GM12878 (cell line): ENCODE measurements around the gene TMEM121B. TPM values are rescaled to one million over a fixed set of nuclear protein-coding genes. Genes with fewer than 3 reads are reported as not detected.

Source experiments
- ATAC-seq: fragments of 200-7000 bp; cut with Tn5 transposase; 3 replicates; pipeline ENCODE4 v1.9.1; 2020; ENCODE audit warnings: mild to moderate bottlenecking, moderate library complexity
- BruUV-seq: library from RNA; stranded (reverse); fragments of 400-500 nt; replicated peaks from 2 replicates; lab custom pipeline; 2021; lab: Mats Ljungman, UMichigan
- CTCF ChIA-PET: fragments of 300-600 bp; sonication (Branson Sonifier 250); formaldehyde crosslinking; extraction: SDS; loops from one replicate; lab custom pipeline; 2021; ENCODE audit warnings: inconsistent platforms; lab: Yijun Ruan, JAX
- POLR2A ChIA-PET: fragments of 350-600 bp; formaldehyde crosslinking; extraction: SDS; loops from one replicate; lab custom pipeline; 2021; ENCODE audit warnings: inconsistent platforms; lab: Charles Lee
- RAD21 ChIA-PET: fragments of 300-600 bp; sonication (Branson Sonifier 250); formaldehyde crosslinking; loops from one replicate; lab custom pipeline; 2023; ENCODE audit warnings: antibody characterized with exemption; ENCODE audit not compliant: unreplicated experiment; lab: Charles Lee
- SMC1A ChIA-PET: fragments of 300-600 bp; sonication (Branson Sonifier 250); formaldehyde crosslinking; loops from one replicate; lab custom pipeline; 2023; ENCODE audit not compliant: unreplicated experiment, uncharacterized antibody; lab: Charles Lee
- DNase-seq: peaks from one replicate; pipeline ENCODE4 v3.0.0-alpha.2; 2011; ENCODE audit warnings: low read depth, low spot score
- FAIRE-seq: peaks from 3 replicates; lab custom pipeline; 2011; peaks lifted over from hg19 to GRCh38; lab: Jason Lieb, UNC
- H2AFZ ChIP-seq: 2 replicates; pipeline ENCODE4 v1.6.0; 2011; ENCODE audit warnings: low read depth, low read length, control low read depth; ENCODE audit not compliant: control insufficient read depth
- H3K27ac ChIP-seq: 2 replicates; pipeline ENCODE4 v1.5.1; 2011; ENCODE audit warnings: control low read depth; ENCODE audit not compliant: control insufficient read depth, insufficient read depth
- H3K27me3 ChIP-seq, 2 experiments: replicated peaks in 1 of 2; 2 replicates each; pipeline versions ENCODE4 v1.6.0 to v1.6.1; 2011; ENCODE audit warnings: low read length in 1 of 2; ENCODE audit not compliant: control insufficient read depth in 2 of 2, insufficient read depth in 2 of 2
- H3K36me3 ChIP-seq, 2 experiments: 2 replicates each; pipeline ENCODE4 v1.5.1; 2011; ENCODE audit warnings: low read length in 1 of 2; ENCODE audit not compliant: control insufficient read depth in 2 of 2, insufficient read depth in 2 of 2
- H3K4me1 ChIP-seq: 2 replicates; pipeline ENCODE4 v1.6.1; 2011; ENCODE audit warnings: mild to moderate bottlenecking, low read length, moderate library complexity, mixed read lengths; ENCODE audit not compliant: control insufficient read depth, insufficient read depth
- H3K4me2 ChIP-seq: 2 replicates; pipeline ENCODE4 v1.6.0; 2011; ENCODE audit warnings: control low read depth; ENCODE audit not compliant: control insufficient read depth, insufficient read depth
- H3K4me3 ChIP-seq: fragments of 200-600 bp; sonication (generic); 2 replicates; pipeline ENCODE4 v1.5.1; 2016
- H3K79me2 ChIP-seq: 2 replicates; pipeline ENCODE4 v1.6.0; 2011; ENCODE audit warnings: low read length; ENCODE audit not compliant: control insufficient read depth, insufficient read depth
- H3K9ac ChIP-seq: 2 replicates; pipeline ENCODE4 v1.8.0; 2011; ENCODE audit warnings: low read length, control low read depth, mixed read lengths; ENCODE audit not compliant: control insufficient read depth, insufficient read depth
- H3K9me3 ChIP-seq: replicated peaks from 3 replicates; pipeline ENCODE4 v1.5.1; 2011; ENCODE audit warnings: mild to moderate bottlenecking, low read length; ENCODE audit not compliant: control insufficient read depth, insufficient read depth
- H4K20me1 ChIP-seq: 2 replicates; pipeline ENCODE4 v1.6.0; 2011; ENCODE audit not compliant: control insufficient read depth, insufficient read depth
- ATF3 ChIP-seq: IDR thresholded peaks from 2 replicates; pipeline ENCODE4 v1.6.1; 2011; ENCODE audit warnings: low read depth, mild to moderate bottlenecking, low read length, moderate library complexity, borderline replicate concordance; ENCODE audit errors: extremely low read depth
- SMARCA5 ChIP-seq: fragments of 450-650 bp; IDR thresholded peaks from 2 replicates; pipeline ENCODE4 v1.6.1; 2017; ENCODE audit warnings: mild to moderate bottlenecking
- SP1 ChIP-seq: IDR thresholded peaks from one replicate; pipeline ENCODE4 v1.6.1; 2011; ENCODE audit warnings: low read depth, low read length
- WGBS: methylation state at CpG from one replicate; pipeline ENCODE4 v1.1.6; 2016; ENCODE audit warnings: low lambda C conversion rate; ENCODE audit not compliant: insufficient replicate concordance, insufficient coverage; ENCODE audit errors: missing lambda C conversion rate; 5-methylcytosine and 5-hydroxymethylcytosine counted together
- in situ Hi-C: fragments of 300-500 bp; cut with MboI; formaldehyde crosslinking; loops from 9 replicates; pipeline ENCODE4 v1.14.3; 2018; ENCODE audit warnings: mixed read lengths
- intact Hi-C: fragments of 100-400 bp; cut with micrococcal nuclease; formaldehyde crosslinking; loops from one replicate; pipeline ENCODE4 v1.14.2; 2022; ENCODE audit not compliant: unreplicated experiment
- polyA plus RNA-seq, 11 experiments: library from polyadenylated mRNA; depleted of rRNA in 4 of 11; unstranded in 6 of 11; stranded (reverse) in 5 of 11; fragments of >200 nt; fragmentation: Nextera tagmentation in 4 of 11; fragmentation: Illumina TruSeq in 1 of 11; extraction: Ambion mirVana in 4 of 11; extraction: Trizol in 1 of 11; gene quantifications; 1 replicate in 1 of 11; 2 replicates in 10 of 11; pipeline versions ENCODE4 v1.2.1 to v1.2.3, GENCODE V29; 2011 to 2016; ENCODE audit warnings: inconsistent platforms in 2 of 11, missing spikeins in 2 of 11, low read depth in 1 of 11
- total RNA-seq, 4 experiments: library from RNA; depleted of rRNA in 3 of 4; stranded (reverse); fragments of >200 nt in 3 of 4; fragmentation: Illumina TruSeq in 1 of 4; extraction: Trizol in 1 of 4; gene quantifications; 2 replicates each; pipeline versions ENCODE4 v1.2.1 to v1.2.3, GENCODE V29; 2013 to 2021
- TF ChIP-seq, protein P1 (sequence below): IDR thresholded peaks from 2 replicates; pipeline ENCODE4 v1.6.1; 2012; ENCODE audit warnings: improper control_type of control experiment, low read depth, low read length; ENCODE audit not compliant: insufficient replicate concordance
- TF ChIP-seq, protein P2 (sequence below), 3 experiments: IDR thresholded peaks in 2 of 3; conservative IDR thresholded peaks in 1 of 3; 2 replicates each; pipeline ENCODE4 v1.5.1; 2011; ENCODE audit warnings: low read depth in 3 of 3, low read length in 3 of 3, mild to moderate bottlenecking in 3 of 3, control low read depth in 2 of 3, moderate library complexity in 2 of 3, inconsistent platforms in 1 of 3, mixed read lengths in 1 of 3; ENCODE audit not compliant: control insufficient read depth in 2 of 3, insufficient read depth in 1 of 3; ENCODE audit errors: extremely low read depth in 1 of 3
- TF ChIP-seq, protein P3 (sequence below): IDR thresholded peaks from 2 replicates; pipeline ENCODE4 v1.6.1; 2012; ENCODE audit warnings: low read length, inconsistent platforms

Gene TMEM121B
- total and polyA plus RNA-seq, 10 of the 15 experiments (the other 5 are each of a cell fraction or from before 2014, with no cell fraction given) = 0.02 to 0.10 (median 0.06) TPM; not detected in 5

DNA sequence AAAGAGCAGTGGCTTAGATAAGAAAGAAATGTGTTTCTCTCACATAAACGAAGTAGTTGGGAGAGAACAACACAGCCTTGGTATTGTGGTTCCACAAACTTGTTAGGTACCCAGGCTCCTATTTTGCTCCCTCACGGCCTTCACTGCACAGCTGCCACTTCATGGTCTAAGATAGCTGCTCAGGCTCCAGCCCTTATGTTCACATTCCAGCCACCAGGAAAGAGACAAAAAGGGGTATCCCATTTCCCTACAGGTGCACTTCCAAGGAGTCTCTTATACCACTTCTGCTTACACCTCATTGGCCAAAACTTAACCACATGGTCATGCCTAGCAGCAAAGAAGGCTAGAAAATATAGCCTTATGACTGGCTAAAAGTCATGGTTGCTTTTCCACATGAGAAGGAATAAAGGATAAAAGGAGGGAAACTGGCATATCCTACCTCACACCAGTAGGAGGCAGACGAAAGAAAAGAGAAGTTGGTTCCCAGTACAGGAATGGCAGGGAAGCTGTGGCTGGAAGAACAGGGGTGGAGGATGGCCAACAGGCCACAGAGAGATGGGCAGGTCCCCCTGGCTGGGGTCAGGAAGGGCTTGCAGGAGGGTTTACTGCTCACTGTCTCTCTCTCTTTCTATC, 43.3 kb upstream of the TMEM121B start:
- 47% methylated on average over 3 of the region's 3 CpGs for WGBS

More for the DNA sequence above, 43.3 kb upstream of the TMEM121B start:
- Histone ChIP-seq H3K27me3 (no peaks in the 10 kb centered on the region), H3K36me3 (no peaks in the 10 kb centered on the region), H4K20me1 (no peaks in the 10 kb centered on the region), H3K9me3 (no peaks in the 10 kb centered on the region), H2AFZ (no peak overlapping the region), H3K9ac (no peak overlapping the region), H3K4me3 (no peak overlapping the region), H3K4me2 (no peak overlapping the region), H3K79me2 (peaks cover 2% of the 10 kb centered on the region; the same call in 1 of the 2 replicates), H3K27ac (no peak overlapping the region), H3K4me1 (no peaks in the 10 kb centered on the region)
- intact Hi-C loops (no loop called here), in situ Hi-C loops (no loop called here)
- DNase-seq (no peak), FAIRE-seq (no peak), ATAC-seq (no peak)
- CTCF ChIA-PET = interaction anchor here (0.8 to 8.1 kb wide), 2 partner anchors 8 to 10 kb away, joined by 3 to 72 read pairs; no protein-coding TSS in a partner anchor
- POLR2A ChIA-PET = no interaction called here
- SMC1A ChIA-PET = interaction anchor here (1.2 kb wide), 2 partner anchors 9 to 337 kb away, joined by 3 read pairs; no protein-coding TSS in a partner anchor
- TF ChIP-seq ATF3 (no peak), SMARCA5 (no peak), SP1 (no peak)
- TF ChIP-seq, protein P1, sequence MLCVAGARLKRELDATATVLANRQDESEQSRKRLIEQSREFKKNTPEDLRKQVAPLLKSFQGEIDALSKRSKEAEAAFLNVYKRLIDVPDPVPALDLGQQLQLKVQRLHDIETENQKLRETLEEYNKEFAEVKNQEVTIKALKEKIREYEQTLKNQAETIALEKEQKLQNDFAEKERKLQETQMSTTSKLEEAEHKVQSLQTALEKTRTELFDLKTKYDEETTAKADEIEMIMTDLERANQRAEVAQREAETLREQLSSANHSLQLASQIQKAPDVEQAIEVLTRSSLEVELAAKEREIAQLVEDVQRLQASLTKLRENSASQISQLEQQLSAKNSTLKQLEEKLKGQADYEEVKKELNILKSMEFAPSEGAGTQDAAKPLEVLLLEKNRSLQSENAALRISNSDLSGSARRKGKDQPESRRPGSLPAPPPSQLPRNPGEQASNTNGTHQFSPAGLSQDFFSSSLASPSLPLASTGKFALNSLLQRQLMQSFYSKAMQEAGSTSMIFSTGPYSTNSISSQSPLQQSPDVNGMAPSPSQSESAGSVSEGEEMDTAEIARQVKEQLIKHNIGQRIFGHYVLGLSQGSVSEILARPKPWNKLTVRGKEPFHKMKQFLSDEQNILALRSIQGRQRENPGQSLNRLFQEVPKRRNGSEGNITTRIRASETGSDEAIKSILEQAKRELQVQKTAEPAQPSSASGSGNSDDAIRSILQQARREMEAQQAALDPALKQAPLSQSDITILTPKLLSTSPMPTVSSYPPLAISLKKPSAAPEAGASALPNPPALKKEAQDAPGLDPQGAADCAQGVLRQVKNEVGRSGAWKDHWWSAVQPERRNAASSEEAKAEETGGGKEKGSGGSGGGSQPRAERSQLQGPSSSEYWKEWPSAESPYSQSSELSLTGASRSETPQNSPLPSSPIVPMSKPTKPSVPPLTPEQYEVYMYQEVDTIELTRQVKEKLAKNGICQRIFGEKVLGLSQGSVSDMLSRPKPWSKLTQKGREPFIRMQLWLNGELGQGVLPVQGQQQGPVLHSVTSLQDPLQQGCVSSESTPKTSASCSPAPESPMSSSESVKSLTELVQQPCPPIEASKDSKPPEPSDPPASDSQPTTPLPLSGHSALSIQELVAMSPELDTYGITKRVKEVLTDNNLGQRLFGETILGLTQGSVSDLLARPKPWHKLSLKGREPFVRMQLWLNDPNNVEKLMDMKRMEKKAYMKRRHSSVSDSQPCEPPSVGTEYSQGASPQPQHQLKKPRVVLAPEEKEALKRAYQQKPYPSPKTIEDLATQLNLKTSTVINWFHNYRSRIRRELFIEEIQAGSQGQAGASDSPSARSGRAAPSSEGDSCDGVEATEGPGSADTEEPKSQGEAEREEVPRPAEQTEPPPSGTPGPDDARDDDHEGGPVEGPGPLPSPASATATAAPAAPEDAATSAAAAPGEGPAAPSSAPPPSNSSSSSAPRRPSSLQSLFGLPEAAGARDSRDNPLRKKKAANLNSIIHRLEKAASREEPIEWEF = no peak
- TF ChIP-seq, protein P2, sequence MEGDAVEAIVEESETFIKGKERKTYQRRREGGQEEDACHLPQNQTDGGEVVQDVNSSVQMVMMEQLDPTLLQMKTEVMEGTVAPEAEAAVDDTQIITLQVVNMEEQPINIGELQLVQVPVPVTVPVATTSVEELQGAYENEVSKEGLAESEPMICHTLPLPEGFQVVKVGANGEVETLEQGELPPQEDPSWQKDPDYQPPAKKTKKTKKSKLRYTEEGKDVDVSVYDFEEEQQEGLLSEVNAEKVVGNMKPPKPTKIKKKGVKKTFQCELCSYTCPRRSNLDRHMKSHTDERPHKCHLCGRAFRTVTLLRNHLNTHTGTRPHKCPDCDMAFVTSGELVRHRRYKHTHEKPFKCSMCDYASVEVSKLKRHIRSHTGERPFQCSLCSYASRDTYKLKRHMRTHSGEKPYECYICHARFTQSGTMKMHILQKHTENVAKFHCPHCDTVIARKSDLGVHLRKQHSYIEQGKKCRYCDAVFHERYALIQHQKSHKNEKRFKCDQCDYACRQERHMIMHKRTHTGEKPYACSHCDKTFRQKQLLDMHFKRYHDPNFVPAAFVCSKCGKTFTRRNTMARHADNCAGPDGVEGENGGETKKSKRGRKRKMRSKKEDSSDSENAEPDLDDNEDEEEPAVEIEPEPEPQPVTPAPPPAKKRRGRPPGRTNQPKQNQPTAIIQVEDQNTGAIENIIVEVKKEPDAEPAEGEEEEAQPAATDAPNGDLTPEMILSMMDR (IDR thresholded peaks at IDR 0.05 in 2 of 3, conservative IDR thresholded peaks at IDR 0.05 in 1 of 3; ENCODE audit: control insufficient read depth in 2 of 3, extremely low read depth in 1 of 3, insufficient read depth in 1 of 3, low read depth in 3 of 3, low read length in 3 of 3) = peak in 2 of 3 experiments; percentile 16 to 21; a peak in 2 of 6 replicates
- TF ChIP-seq, protein P3, sequence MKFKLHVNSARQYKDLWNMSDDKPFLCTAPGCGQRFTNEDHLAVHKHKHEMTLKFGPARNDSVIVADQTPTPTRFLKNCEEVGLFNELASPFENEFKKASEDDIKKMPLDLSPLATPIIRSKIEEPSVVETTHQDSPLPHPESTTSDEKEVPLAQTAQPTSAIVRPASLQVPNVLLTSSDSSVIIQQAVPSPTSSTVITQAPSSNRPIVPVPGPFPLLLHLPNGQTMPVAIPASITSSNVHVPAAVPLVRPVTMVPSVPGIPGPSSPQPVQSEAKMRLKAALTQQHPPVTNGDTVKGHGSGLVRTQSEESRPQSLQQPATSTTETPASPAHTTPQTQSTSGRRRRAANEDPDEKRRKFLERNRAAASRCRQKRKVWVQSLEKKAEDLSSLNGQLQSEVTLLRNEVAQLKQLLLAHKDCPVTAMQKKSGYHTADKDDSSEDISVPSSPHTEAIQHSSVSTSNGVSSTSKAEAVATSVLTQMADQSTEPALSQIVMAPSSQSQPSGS = no peak
- RAD21 ChIA-PET = no interaction called here
- no TSS peak for BruUV-seq
